GM21423 (cell line): ENCODE measurements around the gene POLR2I.
"Not testable (repeated sequence)": the region's sequence is repeated elsewhere in the genome, so short reads cannot be mapped to it uniquely, and the experiment has no call there.

ENCODE experiments used
- ATAC-seq: cut with Tn5 transposase; IDR thresholded peaks from one replicate; pipeline ENCODE4 v1.9.1; 2021; ENCODE audit warnings: mild to moderate bottlenecking, moderate library complexity; ENCODE audit not compliant: unreplicated experiment

POLR2I gene

DNA sequence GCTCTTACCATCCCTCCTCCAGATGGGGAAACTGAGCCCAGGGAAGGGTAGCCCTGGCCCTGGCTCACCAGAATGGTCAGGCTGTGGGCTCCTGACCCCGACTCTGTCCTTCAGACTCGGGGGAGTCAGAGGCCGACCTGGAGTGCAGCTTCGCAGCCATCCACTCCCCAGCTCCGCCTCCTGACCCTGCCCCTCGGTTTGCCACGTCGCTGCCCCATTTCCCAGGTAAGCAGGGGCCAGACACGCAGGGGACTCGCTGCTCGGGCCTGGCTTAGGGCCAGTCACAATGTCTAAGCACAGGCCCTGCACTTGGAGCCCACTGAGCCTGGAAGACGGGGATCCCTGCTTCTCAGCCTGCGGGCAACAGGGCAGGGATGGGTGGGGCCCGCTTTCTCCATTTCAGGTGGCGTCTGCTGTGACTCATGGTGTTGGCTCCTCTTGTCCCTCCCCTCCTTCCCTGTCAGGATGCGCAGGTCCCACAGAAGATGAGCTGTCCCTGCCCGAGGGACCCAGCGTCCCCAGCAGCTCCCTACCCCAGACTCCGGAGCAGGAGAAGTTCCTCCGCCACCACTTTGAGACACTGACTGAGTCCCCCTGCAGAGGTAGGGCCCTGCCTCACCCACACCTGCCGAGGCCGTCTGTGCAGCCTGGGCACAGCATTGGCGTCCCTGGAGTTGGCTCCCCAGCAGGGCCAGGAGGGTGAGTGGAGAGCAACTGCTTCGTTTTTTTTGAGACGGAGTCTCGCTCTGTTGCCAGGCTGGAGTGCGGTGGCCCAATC is 12.9 kb downstream of the POLR2I start:
- no peak for ATAC-seq

- ATAC-seq: no peak
These were observed 14.2 kb downstream of the POLR2I start for GRCh38 chr19:36100476-36100875.

DNA sequence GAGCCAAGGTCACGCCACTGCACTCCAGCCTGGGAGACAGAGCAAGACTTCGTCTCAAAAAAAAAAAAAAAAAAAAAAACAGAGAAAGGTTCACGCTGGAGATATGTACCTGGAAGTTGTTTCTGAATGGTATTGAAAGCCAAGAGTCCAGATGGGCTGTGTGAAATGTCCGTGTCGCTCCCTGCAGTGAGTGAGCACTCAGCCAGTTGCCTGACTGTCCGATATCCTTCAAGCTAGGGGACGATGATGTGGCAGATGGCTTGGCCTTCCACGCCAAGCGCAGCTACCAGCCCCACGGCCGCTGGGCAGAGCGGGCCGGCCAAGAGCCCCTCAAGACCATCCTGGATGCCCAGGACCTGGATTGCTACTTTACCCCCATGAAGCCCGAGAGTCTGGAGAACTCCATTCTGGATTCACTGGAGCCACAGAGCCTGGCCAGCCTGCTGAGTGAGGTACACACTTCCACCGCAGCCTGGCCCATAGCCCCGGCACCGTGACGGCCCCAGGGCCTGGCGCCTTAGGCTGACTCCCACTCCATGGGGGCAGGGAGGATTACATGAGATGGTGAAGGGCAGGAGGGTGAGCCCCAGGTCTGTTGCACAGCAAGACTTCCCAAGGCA is 15.4 kb downstream of the POLR2I start:
- no peak for ATAC-seq

DNA sequence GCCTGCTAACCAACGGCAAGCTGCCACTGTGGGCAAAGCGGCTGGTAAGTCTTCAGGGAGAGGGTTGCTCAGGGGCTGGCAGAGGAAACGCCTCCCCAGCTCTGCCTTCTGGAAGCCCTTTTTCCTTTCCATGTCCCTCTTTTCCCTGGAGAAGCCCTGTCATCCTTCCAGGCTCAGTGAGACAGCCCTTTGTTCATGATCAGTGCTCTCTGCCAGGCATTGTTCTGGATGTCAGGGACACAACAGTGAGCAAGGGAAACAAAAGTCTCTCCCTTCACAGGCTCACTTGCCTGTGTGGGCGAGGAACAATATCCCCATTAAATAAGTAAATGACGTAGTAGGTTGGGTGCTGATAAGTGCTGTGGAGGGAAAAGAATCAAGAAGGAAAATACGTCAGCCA is 17.6 kb downstream of the POLR2I start:
- ATAC-seq: no peak

GRCh38 chr19:36093687-36094086 is 21.0 kb downstream of the POLR2I start:
- no peak for ATAC-seq

DNA sequence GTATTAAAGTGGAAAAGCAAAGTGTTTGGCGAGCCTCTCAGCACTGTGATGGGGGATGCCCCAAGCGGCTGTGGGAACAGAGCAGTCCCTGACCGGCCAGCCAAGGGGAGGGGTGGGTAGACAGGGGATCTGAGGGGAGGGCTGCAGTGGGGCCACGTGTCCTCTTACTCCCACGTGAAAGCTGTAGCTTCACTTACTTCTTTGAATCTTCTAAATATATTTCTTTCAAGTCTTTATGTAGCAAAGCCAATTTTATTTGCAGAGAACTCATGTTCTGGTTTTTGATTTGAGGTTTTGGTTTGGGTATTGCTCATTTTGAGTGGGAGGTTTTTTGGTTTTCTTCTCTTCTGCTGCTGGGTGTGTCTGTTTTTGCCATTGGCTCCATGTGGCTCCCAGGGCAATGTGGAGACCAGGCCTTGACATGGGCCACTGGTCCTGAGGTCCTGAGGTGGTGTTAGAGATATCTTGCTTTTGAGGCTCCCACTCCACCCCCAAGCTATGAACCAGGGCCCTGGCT is 21.5 kb downstream of the POLR2I start:
- ATAC-seq: no peak

GRCh38 chr19:36092566-36092965 is 22.1 kb downstream of the POLR2I start:
- no peak for ATAC-seq

DNA sequence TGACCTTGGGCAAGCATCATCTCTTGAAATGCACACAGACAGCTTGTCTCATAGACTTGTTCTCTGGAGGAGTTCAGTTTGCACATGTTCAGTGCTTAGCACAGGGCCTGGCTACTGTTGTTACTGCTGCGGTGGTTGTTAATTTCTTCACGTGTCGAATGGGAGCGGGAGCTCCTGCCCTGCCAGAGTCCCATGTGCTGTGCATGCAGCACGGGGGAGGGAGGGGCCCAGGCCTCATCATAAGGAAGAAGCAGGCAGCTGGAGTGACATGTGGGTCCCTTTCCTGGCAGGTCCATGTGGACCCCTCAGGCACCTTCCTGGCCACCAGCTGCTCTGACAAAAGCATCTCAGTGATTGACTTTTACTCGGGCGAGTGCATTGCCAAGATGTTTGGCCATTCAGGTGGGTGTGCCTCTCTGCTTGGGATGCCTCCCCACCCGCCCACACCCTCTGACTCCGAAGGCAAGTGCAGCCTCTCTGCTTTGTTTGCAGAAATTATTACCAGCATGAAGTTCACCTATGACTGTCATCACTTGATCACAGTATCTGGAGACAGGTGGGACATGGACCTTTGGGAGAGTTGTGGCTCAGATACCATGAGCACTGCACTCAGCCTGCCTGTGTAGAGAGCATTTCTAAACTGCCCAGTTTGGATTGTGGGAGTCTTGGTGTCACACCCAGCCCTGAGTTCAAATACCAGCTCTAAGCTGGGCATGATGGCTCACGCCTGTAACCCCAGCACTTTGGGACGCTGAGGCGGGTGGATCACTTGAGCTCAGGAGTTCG is 23.6 kb downstream of the POLR2I start:
- ATAC-seq: no peak

DNA sequence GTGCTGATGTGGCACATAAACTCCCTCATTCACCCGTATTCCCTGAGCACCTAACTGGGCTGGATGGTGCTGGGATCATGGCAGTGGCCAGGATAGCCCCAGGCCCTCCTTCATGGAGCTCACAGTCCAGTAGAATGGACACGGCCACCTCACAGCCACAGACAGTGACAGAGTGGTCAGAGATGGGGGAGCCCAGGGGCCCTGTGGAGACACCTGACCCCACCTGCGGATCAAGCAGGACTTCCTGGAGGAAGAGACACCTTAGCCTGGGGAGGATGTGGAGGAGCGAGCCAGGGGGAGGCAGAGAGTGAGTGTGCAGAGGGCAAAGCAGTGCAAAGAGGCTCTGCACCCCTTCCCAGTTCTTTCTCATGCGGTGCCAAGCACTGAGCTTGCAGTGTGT is 24.8 kb downstream of the POLR2I start:
- no peak for ATAC-seq

- no peak for ATAC-seq
These were observed 28.3 kb downstream of the POLR2I start for GRCh38 chr19:36086326-36086725.

GRCh38 chr19:36084231-36085009 is 30.3 kb downstream of the POLR2I start:
- ATAC-seq: no peak

DNA sequence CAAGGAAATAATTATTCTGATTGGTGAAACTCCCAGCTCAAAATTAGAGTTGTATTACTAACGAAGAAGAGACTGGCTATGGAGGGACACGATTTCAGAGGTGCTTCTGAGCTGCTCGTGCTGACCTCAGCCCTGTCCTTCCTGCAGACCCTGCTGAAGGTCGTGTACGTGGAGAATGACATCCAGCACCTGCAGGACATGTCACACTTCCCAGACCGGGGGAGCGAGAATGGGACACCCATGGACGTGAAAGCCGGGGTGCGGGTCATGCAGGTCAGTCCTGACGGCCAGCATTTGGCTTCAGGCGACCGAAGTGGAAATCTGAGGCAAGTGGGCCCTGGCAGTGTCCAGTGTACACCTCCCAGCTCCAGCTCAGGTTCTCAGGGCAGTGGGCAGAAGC is 31.8 kb downstream of the POLR2I start:
- no peak for ATAC-seq

DNA sequence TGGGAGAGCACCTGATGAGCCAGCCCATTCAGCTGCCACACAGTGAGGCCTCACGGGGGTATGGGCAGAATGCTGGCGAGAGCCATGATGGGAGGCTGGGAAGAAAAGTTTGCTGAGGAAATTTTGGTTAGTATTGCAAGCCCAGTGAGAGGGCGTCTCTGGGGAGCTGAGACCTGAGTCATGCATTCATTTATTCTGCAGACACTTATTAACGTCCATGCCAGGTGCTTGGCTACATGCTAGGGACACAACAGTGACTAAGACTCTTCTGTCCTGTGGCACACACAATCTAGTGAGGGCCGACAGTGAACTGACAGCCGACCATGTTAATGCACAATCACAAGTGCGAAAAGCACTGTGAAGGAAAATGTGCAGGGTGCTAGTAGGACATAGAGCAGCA is 32.8 kb downstream of the POLR2I start:
- no peak for ATAC-seq

- ATAC-seq: no peak
These were observed 33.3 kb downstream of the POLR2I start for GRCh38 chr19:36081385-36081784.

DNA sequence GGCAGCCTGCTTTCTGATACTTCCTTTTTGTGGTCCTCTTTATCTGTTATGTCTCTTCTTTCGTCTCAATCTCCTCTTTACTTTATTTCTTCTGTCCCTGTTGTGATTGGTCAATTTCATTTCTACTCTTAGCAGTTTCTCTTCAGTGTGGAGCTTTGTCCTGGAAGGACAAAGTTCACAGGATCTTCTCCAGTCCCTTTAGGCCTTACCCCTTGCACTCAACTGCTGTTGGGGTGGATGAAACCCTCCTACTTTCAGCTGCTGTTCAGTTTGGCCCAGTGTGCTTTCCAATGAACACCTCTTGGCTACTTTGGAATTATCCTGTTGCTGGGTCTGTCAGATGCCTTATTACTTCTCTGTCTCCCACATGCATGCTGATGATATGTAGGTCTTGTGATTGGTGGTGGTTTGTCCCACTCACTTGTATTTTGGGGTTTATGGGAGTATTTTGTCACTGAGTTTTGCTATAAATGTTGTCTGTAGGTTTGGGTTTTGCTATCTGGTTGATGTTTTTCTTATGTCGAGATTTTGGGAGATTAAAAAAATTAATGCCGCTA is 35.2 kb downstream of the POLR2I start:
- ATAC-seq: no peak

DNA sequence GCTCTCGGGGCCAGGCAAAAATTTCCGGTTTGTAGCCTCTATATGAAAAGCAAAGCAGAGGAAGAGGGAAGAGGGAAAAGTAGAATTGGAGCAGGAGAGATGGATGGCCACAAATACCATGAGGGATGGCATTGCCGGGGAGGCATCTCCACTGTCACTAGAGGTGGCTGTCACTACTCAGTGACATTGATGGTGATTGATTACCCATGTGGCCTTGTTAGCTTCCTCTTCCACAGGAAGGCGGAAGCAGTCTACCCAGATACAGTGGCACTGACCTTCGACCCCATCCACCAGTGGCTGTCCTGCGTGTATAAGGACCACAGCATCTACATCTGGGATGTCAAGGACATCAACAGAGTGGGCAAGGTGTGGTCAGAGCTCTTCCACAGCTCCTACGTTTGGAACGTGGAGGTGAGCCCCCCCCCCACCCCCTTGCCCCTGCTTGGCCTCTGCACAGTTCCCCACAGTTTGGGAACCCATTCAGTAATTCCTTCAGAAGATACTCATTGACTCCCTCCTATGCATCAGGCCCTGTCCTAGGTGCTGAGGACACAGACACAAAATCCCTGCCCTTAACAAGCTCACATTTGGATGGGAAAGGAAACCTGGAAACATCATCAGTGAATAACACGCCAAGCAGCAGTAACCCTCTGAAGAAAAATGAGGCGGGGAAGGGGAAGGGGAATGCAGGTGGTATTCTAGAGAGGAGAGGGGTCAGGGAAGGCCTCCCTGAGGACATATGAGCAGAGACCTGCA is 41.4 kb downstream of the POLR2I start:
- ATAC-seq: no peak

DNA sequence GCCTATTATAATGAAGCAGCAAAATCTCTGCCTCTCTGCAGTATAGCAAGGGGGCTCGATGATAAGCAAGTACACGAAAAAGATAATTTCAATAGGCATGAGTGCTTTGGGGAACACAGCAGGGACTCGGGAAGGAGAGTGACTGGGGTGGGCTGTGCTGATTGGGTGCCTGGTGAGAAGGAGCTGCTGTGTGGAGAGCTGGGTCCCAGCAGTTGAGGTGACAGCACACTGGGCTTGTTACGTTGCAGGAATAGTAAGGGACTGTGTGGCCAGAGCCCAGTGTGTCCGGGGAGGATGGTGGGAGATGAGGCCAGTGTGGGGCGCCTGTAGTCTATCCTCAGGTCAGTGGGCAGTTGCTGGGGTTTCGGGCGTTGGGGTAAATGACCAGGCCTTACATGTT is 42.6 kb downstream of the POLR2I start:
- ATAC-seq: no peak

- not testable (repeated sequence) for ATAC-seq
These were observed 45.7 kb downstream of the POLR2I start for GRCh38 chr19:36068810-36069499.

DNA sequence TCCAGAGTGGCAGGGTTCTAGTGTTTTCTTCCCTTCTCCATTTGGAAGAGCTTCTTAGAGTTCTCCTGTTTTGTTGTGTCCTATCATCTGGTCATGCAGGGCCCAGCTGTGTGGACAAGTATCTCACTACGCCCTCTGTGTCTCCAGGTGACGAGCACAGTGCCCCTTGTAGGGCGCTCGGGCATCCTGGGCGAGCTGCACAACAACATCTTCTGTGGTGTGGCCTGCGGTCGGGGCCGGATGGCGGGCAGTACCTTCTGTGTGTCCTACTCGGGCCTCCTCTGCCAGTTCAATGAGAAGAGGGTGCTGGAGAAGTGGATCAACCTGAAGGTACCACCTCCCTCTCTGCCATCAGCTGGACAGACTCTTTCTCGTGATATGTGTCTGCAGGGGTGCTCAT is 47.0 kb downstream of the POLR2I start:
- ATAC-seq: no peak
